Mesothelial cell of epicardium (in vitro differentiated cells): ENCODE results near the gene DDX39B. TPM values are rescaled to one million over a fixed set of nuclear protein-coding genes. Genes with fewer than 3 reads are reported as not detected.

Experiments
- DNase-seq, 2 experiments: peaks; one replicate each; pipeline ENCODE4 v3.0.0; 2021; ENCODE audit warnings: low spot score in 2 of 2; ENCODE audit not compliant: unreplicated experiment in 2 of 2
- H3K27ac Mint-ChIP-seq: 2 replicates; pipeline ENCODE4 v1.8.0; 2021; ENCODE audit warnings: mixed read lengths
- H3K27me3 Mint-ChIP-seq: 2 replicates; pipeline ENCODE4 v1.8.0; 2021; ENCODE audit warnings: low read depth, mixed read lengths
- H3K36me3 Mint-ChIP-seq: 2 replicates; pipeline ENCODE4 v1.8.0; 2021; ENCODE audit warnings: mixed read lengths
- H3K4me1 Mint-ChIP-seq: 2 replicates; pipeline ENCODE4 v1.8.0; 2021; ENCODE audit warnings: mixed read lengths
- H3K4me3 Mint-ChIP-seq: 2 replicates; pipeline ENCODE4 v1.8.0; 2021; ENCODE audit warnings: mild to moderate bottlenecking, moderate library complexity, mixed read lengths
- H3K9me3 Mint-ChIP-seq: 2 replicates; pipeline ENCODE4 v1.8.0; 2021; ENCODE audit warnings: mixed read lengths
- CTCF ChIP-seq: fragments of 200-600 bp; sonication (generic); IDR thresholded peaks from one replicate; pipeline ENCODE4 v1.5.0; 2021; ENCODE audit warnings: antibody characterized with exemption; ENCODE audit not compliant: unreplicated experiment
- total RNA-seq: library from RNA; stranded (reverse); gene quantifications from 3 replicates; pipeline ENCODE4 v1.2.1, GENCODE V29; 2021

Gene DDX39B
- total RNA-seq, 1 donor from 2014 or later: 649 TPM

GRCh38 chr6:31580438-31580740 is 38.6 kb upstream of the DDX39B start:
- no peak for TF ChIP-seq CTCF
- Mint-ChIP-seq H3K27ac (no peak overlapping the region), H3K9me3 (no peaks in the 10 kb centered on the region), H3K36me3 (no peaks in the 10 kb centered on the region), H3K27me3 (peaks cover 2% of the 10 kb centered on the region), H3K4me3 (peak overlapping the region; percentile 86), H3K4me1 (peaks cover 15% of the 10 kb centered on the region)
- DNase-seq: no peak

GRCh38 chr6:31579546-31580437 is 38.0 kb upstream of the DDX39B start:
- peak overlapping the region; percentile 86 for H3K4me3 Mint-ChIP-seq
- H3K4me1 Mint-ChIP-seq: peaks cover 16% of the 10 kb centered on the region
- TF ChIP-seq CTCF: no peak
- H3K27me3 Mint-ChIP-seq: peaks cover 2% of the 10 kb centered on the region
- DNase-seq: no peak
- H3K36me3 Mint-ChIP-seq: no peaks in the 10 kb centered on the region
- no peaks in the 10 kb centered on the region for H3K9me3 Mint-ChIP-seq
- H3K27ac Mint-ChIP-seq: no peak overlapping the region

GRCh38 chr6:31579119-31579505 is 37.3 kb upstream of the DDX39B start:
- peaks cover 2% of the 10 kb centered on the region for H3K27me3 Mint-ChIP-seq
- H3K4me3 Mint-ChIP-seq: no peak overlapping the region
- no peak for DNase-seq
- no peaks in the 10 kb centered on the region for H3K36me3 Mint-ChIP-seq
- peaks cover 16% of the 10 kb centered on the region for H3K4me1 Mint-ChIP-seq
- H3K27ac Mint-ChIP-seq: no peak overlapping the region
- TF ChIP-seq CTCF: no peak
- H3K9me3 Mint-ChIP-seq: no peaks in the 10 kb centered on the region

GRCh38 chr6:31578184-31579118 is 36.6 kb upstream of the DDX39B start:
- TF ChIP-seq CTCF: no peak
- Mint-ChIP-seq H3K27ac (peak overlapping the region; percentile 83), H3K9me3 (no peaks in the 10 kb centered on the region), H3K4me3 (no peak overlapping the region), H3K36me3 (no peaks in the 10 kb centered on the region), H3K27me3 (peaks cover 2% of the 10 kb centered on the region), H3K4me1 (peaks cover 16% of the 10 kb centered on the region)
- DNase-seq: no peak

- Mint-ChIP-seq H3K4me1 (peaks cover 16% of the 10 kb centered on the region), H3K27ac (no peak overlapping the region), H3K36me3 (no peaks in the 10 kb centered on the region), H3K27me3 (peaks cover 2% of the 10 kb centered on the region), H3K9me3 (no peaks in the 10 kb centered on the region), H3K4me3 (no peak overlapping the region)
- TF ChIP-seq CTCF: no peak
- no peak for DNase-seq
Observed at GRCh38 chr6:31577579-31577966, 35.8 kb upstream of the DDX39B start.
